Right lobe of liver (tissue), 6 donors: ENCODE results near the gene ARL6IP4. TPM values are rescaled to one million over a fixed set of nuclear protein-coding genes. Genes with fewer than 3 reads are reported as not detected.
A peak's percentile ranks its signal among the peaks of the same experiment; 100 is the strongest.

Source experiments
- ATAC-seq, 4 donors: fragments of 200-7000 bp; cut with Tn5 transposase; one replicate each; pipeline ENCODE4 v1.9.1; 2020; ENCODE audit warnings: mild to moderate bottlenecking in 4 of 4, moderate library complexity in 4 of 4
- DNase-seq, 3 donors: peaks; one replicate each; pipeline ENCODE4 v3.0.0-alpha.2; 2020
- H3K27ac ChIP-seq, 3 donors: fragments of 200-600 bp; one replicate each; pipeline ENCODE4 v1.8.0; 2022
- H3K27me3 ChIP-seq, 2 donors: fragments of 200-600 bp; one replicate each; pipeline ENCODE4 v1.8.0; 2022
- H3K36me3 ChIP-seq, 4 donors: fragments of 200-600 bp; sonication (generic) in 1 of 4; one replicate each; pipeline versions ENCODE4 v1.5.1 to v1.8.0; 2017 to 2022; ENCODE audit warnings: control low read depth in 1 of 4
- H3K4me1 ChIP-seq, 4 donors: fragments of 200-600 bp; sonication (generic) in 1 of 4; one replicate each; pipeline versions ENCODE4 v1.5.1 to v1.8.0; 2017 to 2022; ENCODE audit warnings: control low read depth in 1 of 4
- H3K4me3 ChIP-seq, 3 donors: fragments of 200-600 bp; one replicate each; pipeline ENCODE4 v1.8.0; 2022
- H3K9me3 ChIP-seq, 4 donors: fragments of 200-600 bp; sonication (generic) in 1 of 4; one replicate each; pipeline versions ENCODE4 v1.5.1 to v1.8.0; 2017 to 2022; ENCODE audit warnings: control low read depth in 1 of 4
- POLR2A ChIP-seq: fragments of 450-650 bp; IDR thresholded peaks from one replicate; pipeline ENCODE4 v1.6.1; 2017; ENCODE audit warnings: antibody characterized with exemption, mild to moderate bottlenecking
- WGBS: methylation state at CpG from one replicate; pipeline ENCODE4 v1.1.6; 2018; ENCODE audit warnings: low coverage, low lambda C conversion rate; ENCODE audit not compliant: insufficient coverage; ENCODE audit errors: missing lambda C conversion rate; 5-methylcytosine and 5-hydroxymethylcytosine counted together
- intact Hi-C, 2 donors: fragments of 100-400 bp; cut with DNase I; formaldehyde crosslinking; loops; one replicate each; pipeline versions ENCODE4 v1.11.2 to v1.14.1; 2022
- total RNA-seq, 6 experiments: library from RNA; depleted of rRNA in 2 of 6; stranded (reverse); fragments of >200 nt in 2 of 6; fragmentation: NEBNext Ultra II Directional in 3 of 6; extraction: Animal tissue kit (Norgen Biotek cat#: 25700) in 3 of 6; gene quantifications; one replicate each; pipeline versions ENCODE4 v1.1.0 to v1.2.4, GENCODE V29; 2016 to 2023
- TF ChIP-seq, protein P1 (sequence below), 4 donors: fragments of 200-600 bp in 3 of 4; fragments of 450-650 bp in 1 of 4; IDR thresholded peaks; one replicate each; pipeline versions ENCODE4 v1.5.1 to v1.8.0; 2016 to 2022; ENCODE audit warnings: antibody characterized with exemption in 4 of 4, mild to moderate bottlenecking in 2 of 4
- donor health status: DM: no; HTN: yes; CAD: no.
- donor health status: DM: no; HTN: no; CAD: no.
- donor health status: DM: no; HTN: no; CAD: no.
- donor health status: DM: no; HTN: yes; CAD: no.
- donor health status: DM: no; HTN: yes; CAD: no.

Gene ARL6IP4
- total RNA-seq, 6 experiments from 2014 or later, result 84.7 to 146 (median 110) TPM

- no peaks in the 10 kb centered on the region for H3K27me3 ChIP-seq
- ATAC-seq (peak in 1 of 4 donors; percentile 15), DNase-seq (no peak)
- TF ChIP-seq POLR2A, result no peak
- TF ChIP-seq, protein P1, sequence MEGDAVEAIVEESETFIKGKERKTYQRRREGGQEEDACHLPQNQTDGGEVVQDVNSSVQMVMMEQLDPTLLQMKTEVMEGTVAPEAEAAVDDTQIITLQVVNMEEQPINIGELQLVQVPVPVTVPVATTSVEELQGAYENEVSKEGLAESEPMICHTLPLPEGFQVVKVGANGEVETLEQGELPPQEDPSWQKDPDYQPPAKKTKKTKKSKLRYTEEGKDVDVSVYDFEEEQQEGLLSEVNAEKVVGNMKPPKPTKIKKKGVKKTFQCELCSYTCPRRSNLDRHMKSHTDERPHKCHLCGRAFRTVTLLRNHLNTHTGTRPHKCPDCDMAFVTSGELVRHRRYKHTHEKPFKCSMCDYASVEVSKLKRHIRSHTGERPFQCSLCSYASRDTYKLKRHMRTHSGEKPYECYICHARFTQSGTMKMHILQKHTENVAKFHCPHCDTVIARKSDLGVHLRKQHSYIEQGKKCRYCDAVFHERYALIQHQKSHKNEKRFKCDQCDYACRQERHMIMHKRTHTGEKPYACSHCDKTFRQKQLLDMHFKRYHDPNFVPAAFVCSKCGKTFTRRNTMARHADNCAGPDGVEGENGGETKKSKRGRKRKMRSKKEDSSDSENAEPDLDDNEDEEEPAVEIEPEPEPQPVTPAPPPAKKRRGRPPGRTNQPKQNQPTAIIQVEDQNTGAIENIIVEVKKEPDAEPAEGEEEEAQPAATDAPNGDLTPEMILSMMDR (IDR thresholded peaks at IDR 0.05), result no peak
- H3K4me1 ChIP-seq, result no peaks in the 10 kb centered on the region
- WGBS, result 60% methylated on average over 1 of the region's 14 CpGs
- intact Hi-C loops, result loop anchor here in 1 of 2 donors (5.0 kb wide), 1 partner anchor 163 kb away; no protein-coding TSS in a partner anchor
- H3K27ac ChIP-seq, result no peak overlapping the region
- no peaks in the 10 kb centered on the region for H3K36me3 ChIP-seq
- H3K4me3 ChIP-seq, result no peak overlapping the region
- no peaks in the 10 kb centered on the region for H3K9me3 ChIP-seq
Observed at GRCh38 chr12:122944605-122945592, 35.6 kb upstream of the ARL6IP4 start.

DNA sequence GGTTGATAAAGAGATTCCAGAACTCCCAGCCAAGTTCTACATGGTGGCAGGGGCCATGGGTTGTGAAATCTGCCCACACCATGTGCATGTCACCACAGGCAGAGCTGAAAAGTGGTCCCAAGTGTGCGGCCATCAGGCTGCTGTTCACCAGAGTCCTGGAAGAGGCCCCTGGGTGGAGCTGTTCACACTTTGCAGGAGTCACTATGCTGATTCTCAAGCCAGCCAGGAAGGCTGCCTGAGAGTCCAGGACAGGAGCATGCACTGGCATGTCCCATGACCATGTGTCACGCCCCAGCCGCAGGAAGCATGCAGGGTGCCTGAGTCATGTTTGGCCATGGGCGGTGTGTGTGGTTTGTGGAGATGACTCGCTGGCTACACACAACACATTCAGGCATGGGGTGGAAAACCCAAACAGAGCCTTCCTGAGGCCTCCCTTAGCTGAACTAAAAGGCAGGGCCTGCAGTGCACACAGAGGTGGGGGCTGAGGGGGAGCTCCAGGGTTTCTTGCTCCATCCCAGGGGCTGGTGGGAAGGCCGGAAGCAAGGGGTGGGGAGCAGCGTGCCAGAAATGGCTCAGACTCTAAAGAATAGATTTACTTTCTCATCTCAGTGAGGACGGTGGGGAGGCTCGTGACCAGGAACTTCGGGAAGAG lies 33.7 kb upstream of the ARL6IP4 start:
- 48% methylated on average over 6 of the region's 10 CpGs for WGBS
- Histone ChIP-seq H3K36me3 (no peaks in the 10 kb centered on the region), H3K27ac (no peak overlapping the region), H3K27me3 (no peaks in the 10 kb centered on the region), H3K4me3 (no peak overlapping the region), H3K9me3 (no peaks in the 10 kb centered on the region), H3K4me1 (no peaks in the 10 kb centered on the region)
- intact Hi-C loops, result loop anchor here in 1 of 2 donors (5.0 kb wide), 1 partner anchor 165 kb away; no protein-coding TSS in a partner anchor
- DNase-seq, result peak in 1 of 3 donors; percentile 78
- TF ChIP-seq POLR2A, result no peak
- TF ChIP-seq, protein P1 (IDR thresholded peaks at IDR 0.05), result peak in 1 of 4 donors; percentile 8
- peak; percentile 54 to 88 (median 60) for ATAC-seq

DNA sequence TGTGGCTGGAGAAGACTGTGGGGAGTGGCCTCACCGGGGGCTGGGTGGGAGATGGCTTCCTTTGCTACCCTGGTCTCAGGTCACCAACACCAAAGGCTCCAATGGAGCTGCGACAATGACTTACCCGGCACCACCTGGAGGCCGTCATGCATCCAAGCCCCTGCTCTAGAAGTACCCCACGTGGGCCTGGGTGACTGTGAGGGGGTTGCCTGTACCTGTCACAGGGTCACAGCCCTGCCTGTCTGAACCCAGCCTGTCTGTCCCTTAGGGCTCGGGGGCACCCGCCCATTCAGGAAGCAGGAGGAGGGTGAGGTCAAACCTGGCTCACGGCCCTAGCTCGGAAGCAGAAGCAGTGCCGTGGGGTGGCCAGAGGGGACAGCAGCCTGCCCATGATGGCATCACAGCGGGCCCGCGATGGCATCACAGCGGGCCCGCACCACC lies 33.1 kb upstream of the ARL6IP4 start:
- DNase-seq (no peak), ATAC-seq (peak in 3 of 4 donors; percentile 2 to 12 (median 4))
- no peaks in the 10 kb centered on the region for H3K27me3 ChIP-seq
- intact Hi-C loops, result loop anchor here in 1 of 2 donors (5.0 kb wide), 1 partner anchor 165 kb away; no protein-coding TSS in a partner anchor
- no peaks in the 10 kb centered on the region for H3K9me3 ChIP-seq
- H3K36me3 ChIP-seq, result no peaks in the 10 kb centered on the region
- WGBS, result 33% methylated on average over 1 of the region's 15 CpGs
- no peak overlapping the region for H3K4me3 ChIP-seq
- TF ChIP-seq POLR2A, result no peak
- TF ChIP-seq, protein P1 (IDR thresholded peaks at IDR 0.05), result no peak
- no peaks in the 10 kb centered on the region for H3K4me1 ChIP-seq
- H3K27ac ChIP-seq, result no peak overlapping the region

- H3K27me3 ChIP-seq, result no peaks in the 10 kb centered on the region
- ATAC-seq, result no peak
- intact Hi-C loops, result loop anchor here in 1 of 2 donors (2.0 to 5.0 kb wide), 2 partner anchors 88 to 166 kb away; no protein-coding TSS in a partner anchor
- WGBS, result 93% methylated on average over 3 of the region's 14 CpGs
- H3K27ac ChIP-seq, result no peak overlapping the region
- TF ChIP-seq, protein P1 (IDR thresholded peaks at IDR 0.05), result no peak
- no peak for TF ChIP-seq POLR2A
- no peaks in the 10 kb centered on the region for H3K9me3 ChIP-seq
- H3K4me3 ChIP-seq, result no peak overlapping the region
- DNase-seq, result no peak
- H3K4me1 ChIP-seq, result no peaks in the 10 kb centered on the region
- H3K36me3 ChIP-seq, result no peaks in the 10 kb centered on the region
Observed at GRCh38 chr12:122948605-122949004, 31.9 kb upstream of the ARL6IP4 start.
